ENCODE measurements around the gene CISD1.

Gene CISD1

DNA sequence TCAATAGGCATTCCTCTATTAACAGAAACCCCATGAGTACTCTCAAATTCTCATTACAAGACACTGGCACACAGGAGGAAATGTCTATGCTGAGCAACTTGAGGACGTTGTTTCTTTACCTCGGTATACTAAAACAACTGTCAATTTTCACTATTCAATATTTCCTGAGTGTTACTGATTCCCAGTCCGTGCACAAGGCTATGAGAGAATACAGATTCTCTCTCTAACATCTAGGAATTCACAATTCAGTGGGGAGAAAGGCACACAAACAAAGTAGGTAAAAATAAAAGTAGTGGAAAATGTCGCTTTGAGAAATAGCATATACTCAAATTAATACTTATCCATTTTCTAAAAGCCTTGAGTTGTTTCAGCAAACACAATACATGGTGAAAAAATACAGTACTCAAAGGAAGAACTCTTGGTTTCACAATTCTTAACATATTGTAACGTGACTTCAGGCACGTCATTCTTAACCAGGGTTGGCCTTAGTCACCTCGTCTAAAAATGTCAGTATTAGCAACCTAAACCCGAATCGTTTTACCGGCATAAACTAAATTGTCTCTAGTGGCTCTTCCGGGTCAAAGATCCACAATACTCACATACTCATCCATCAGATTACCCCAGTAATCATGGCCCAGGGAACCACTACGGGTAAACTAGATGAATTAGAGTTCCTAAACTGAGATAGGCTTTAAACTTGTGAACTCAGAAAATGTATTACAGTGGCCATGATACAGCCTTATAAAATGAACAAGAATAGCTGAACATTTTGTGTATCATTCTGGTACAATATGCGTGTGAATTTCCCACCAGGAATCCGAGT is 2.7 kb upstream of the CISD1 start:
- no peak for DNase-seq

DNA sequence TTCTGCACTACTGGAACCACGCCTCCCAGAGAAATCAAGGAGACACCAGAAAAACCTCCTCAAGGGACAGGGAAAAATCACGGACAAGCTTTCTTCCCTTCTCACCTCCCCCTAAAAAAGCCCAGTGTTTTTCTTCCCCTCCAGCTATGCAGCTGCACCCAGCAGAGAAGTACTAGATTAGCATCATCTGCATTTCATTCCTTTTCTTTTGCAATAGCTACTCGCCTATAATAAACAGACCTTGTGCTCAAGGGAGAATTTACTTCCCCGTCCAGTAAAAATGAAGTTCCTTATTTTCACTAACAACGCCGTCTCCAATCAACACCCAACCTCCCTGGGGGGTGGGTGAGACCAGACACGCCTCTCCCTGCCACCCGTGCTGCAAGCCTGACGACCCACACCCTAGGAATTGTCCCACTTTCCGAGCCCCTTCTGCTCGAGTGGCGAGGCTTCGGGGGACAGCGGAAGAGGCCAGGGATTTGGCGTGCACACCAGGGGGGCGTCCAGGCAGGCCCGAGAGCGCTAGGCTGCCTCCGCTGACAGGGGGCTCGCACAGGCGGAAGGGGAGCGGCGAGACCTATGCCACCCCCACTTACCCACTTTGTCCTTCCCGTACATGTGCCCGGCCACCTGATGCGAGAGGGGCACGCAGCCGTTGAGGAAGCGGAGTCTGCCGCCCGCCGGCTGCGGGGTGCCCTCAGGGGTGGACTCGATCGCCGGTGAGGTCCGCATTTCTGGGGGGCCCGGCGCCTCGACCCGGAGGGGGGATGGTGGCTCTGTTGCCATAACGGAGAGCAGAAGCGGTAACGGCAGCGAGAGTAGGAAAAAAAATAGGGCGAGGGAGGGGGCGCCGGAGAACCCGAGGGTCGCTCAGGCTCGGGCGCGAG is 1.9 kb upstream of the CISD1 start:
- DNase-seq = no peak

DNA sequence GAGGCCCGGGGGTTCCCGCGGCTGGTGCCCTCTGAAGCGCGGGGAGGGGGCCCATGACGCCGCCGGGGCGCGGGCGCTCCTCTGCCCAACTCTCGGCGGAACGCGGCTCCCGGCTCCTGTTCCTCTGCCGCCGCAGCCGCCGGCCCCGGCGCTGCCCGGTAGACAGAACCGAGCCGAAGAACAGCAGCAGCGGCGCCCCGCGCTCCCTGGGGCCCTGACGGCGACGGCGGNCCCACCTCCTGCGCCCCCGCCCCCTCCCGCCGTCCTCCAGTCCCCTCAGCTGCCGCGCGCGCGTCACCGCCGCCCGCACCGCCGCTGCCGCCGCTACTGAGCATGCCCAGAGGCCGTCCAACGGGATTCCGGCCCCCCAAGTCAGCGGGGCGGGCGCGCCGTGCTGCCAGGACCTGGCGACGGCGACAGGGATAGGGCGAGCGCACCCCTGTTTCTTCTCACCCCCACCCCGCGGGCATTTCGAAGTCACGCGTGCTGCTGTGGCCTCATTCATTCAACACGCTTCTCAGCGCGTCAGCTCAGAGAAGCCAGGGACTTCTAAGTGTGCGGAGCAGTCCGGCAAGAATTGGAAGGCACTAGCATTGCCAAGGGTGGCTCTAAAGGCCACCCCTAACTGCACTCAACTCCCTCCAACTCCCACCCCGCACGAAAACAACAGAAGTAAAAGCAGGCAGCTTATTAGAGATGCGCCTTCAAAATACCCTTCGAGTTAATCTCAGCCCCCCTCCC is 1.1 kb upstream of the CISD1 start, which contains the start of gene IPMK:
IPMK (minus strand) TSS at position 182 of the 741 bp plus-strand sequence. CDS start 283 bp downstream, outside the sequence.
- DNase-seq = peak in 1 of 2 experiments; percentile 64

DNA sequence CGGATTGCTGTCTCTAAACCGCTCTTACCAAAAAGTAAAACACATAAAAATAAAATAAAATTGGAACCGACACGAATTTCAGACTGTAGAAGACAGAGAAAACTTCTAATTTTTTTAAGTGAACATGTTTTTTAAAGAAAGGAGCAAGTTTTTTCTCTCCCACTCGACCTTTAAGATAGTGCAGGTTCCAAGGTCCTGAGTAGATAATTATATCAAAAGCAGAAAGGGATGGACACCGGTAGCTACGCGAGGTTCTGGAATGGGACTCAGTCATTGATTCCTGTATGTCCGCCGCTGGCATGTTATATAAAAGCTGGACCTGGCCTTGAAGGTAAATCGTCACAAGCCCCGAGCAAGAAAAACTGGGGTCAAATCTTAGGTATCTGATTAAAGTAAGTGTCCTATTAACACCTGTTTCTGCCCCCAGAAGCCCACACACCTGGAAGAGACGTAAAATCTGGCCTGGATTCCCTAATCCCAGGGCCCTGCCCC is 462 bp upstream of the CISD1 start:
- no peak for DNase-seq

DNA sequence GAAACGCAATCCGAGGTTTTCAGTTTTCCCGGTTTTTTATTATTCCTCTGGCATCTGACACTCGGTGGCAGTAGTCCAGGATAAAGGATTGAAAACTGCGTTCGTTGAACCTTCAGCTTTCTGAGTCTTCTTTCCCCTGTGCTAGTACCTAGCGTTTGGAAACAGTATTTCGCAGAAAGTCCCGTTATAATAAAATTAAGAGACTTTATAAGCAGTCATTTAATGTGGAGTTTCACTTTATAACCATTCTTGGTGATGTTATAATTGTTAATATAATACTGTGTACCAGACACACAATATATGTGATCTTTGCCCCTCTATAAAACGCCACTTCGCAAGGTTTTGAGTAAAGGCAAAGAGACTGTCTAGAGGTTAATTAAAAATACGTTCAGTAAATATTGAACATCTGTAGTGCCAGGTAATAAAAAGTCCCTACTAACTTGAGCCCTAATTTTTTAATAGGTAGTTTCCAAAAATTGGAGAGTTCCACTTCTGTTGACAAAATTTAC is 874 bp downstream of the CISD1 start:
- no peak for DNase-seq

DNA sequence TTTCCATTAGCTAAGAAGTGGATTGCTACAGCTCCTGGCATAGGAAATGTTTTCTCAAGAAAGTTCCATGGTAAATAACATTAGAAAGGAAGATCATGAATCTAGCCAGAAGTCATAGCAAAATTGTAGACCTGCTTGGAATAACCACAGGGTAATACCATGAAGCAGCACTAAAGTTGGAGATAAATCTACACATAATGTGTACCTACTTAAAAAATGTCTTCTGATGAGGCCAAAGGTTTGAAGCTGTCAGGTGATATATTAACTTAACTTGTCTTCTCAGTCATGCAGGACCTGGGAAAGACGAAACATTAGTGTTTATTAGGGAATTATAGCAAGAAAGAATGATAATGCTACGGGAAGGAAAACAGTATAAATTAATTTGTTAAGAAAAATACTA is 6.3 kb downstream of the CISD1 start:
- DNase-seq = no peak

DNA sequence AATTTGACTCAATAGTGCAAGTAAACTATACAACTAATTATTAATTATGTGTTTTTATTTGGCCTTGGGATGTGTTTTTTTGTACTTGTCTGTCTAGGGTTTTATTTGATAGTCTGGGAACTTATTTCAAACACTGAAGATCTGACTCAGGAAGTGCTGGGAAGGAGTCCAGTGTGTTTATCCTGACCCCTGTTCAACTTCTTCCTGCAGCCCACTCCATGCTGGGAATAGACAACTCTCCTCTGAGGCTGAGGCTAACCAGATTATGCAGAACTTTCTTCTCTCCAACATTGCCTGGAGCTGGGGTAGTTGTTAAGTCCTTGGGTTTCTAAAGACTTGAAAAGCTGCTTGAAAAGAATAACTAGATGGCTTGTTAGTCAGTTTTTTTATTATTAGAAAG is 6.9 kb downstream of the CISD1 start:
- no peak for DNase-seq

DNA sequence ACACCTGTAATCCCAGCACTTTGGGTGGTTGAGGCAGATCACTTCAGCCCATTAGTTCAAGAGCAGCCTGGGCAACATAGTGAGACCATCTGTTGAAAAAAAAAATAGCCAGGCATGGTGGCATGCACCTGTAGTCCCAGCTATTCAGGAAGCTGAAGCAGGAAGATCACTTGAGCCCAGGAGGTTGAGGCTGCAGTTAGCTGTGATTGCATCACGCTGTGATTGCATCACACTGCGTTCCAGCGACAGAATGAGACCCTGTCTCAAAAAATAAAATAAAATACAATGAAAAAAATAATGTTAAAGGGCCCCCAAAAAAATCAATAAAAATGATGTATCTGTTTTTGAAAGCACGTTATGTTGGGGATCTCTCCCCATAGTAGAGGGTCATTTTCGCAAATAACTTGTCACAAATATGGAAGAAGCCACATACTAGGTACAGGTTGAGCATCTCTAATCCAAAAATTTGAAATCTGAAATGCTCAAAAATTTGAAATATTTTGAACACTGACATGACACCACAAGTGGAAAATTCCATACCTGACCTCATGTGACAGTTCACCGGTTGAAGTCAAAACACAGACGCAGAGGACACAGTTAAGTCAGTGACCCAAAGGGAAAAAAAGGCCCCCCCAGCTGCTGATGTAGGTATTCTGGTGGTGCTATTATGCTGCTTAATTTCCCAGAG is 9.5 kb downstream of the CISD1 start:
- no peak for DNase-seq

DNA sequence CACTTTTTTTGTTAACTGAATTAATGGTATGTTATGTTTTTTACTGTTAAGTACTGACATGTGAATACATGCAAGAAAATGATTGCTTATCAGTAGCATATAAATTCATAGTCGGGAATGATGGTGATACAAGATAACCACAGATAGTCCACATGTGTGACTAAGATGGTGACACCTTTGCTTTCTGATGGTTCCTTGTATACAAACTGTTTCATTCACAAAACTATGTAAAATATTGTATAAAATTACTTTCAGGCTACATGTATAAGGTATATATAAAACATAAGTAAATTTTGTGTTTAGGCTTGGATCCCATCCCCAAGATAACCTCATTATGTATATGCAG is 10.0 kb downstream of the CISD1 start:
- no peak for DNase-seq

DNA sequence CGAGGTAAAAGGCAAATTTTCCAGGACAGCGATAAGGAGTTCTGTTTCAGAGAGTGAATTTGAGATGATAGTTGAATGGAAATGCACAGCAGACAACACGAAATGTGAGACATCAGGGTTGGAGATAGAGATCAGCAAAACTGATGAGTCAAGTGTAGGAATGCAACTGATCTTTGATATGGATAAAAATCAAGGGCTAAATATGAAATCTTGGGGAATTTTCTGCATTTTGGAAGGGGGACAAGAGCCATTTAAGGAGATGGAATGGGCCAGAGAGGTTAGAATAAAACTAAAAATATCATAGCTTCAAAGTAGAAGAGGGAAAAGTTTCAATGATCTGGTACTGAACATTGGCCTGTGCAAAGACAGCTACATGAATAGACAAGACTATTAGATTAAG is 11.5 kb downstream of the CISD1 start:
- no peak for DNase-seq

DNA sequence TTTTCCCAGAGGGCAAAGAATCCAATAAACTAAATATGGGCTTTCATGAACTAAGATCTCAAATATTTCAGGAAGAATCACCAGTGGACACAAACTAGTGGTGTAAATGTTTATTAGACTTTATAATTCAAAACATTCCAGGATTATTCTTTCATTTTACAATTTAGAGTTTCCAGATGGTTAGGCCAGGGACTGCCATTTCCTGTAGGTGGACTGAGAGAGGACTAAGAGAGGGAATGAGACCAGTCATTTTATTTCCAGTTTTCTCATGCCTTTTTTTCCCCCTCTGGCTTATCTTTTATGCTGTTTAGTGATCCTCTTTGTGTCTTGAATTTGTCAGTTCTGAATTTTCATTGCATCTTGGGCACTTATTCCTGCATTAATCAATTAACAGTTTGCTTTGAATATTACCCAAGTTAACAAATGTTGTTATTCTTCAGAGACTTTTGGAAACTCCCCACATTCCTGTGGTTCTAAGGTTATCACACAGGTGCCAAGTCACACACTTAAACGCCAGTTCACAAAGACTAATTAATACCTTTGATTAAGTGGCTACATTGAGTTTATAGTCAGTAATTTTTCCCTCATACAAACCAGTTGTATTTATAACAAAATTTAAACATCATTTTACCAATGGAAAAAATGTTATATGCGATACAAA is 12.3 kb downstream of the CISD1 start:
- DNase-seq = no peak

DNA sequence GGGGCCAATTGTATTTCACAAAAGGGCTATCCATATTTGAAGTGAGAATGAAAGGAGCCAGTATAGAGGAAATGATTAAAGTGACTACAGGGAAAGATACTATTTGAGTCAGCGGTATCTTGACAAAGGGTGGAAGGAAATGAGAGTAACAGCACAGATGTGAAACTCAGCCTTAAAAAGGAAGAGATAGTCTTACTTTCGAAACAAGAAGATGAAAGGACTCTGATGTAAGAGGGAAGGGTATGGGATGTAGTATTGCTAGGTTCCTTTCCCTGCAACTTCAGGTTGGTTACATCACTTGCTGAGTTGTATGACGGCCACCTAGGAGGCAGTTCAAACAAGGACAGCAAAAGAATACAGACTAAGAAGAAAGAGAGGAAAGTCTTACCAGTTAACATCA is 13.7 kb downstream of the CISD1 start:
- DNase-seq = no peak

DNA sequence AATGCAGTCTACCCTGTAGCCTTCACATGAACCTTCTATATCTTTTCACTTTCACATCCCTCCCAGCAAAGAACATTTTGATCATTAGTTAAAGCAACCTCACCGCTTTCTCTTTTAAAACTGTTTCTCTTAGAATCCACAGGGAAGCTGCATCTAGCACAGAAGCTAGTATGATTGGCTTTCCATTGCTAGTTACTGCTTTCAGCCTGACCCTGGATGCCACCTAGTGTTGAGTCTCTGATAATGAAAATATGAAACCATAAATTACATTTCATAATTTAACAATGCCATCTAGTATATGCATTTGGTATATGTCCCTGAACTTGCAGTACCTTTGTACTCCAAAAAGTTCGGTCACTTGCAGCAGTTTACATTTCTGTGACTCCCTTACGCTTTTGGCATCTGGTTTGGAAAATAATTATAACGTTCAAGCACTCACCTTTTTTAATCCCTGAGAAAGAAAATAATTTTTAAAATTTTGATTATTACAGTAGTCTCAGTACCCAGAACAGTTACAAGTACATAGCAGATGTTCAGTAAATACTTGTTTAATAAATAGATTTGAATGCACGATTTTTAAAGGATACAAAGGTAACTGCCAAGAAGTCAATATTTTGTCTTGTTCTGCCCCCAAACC is 22.7 kb downstream of the CISD1 start:
- peak in 1 of 2 experiments; percentile 1 for DNase-seq

DNA sequence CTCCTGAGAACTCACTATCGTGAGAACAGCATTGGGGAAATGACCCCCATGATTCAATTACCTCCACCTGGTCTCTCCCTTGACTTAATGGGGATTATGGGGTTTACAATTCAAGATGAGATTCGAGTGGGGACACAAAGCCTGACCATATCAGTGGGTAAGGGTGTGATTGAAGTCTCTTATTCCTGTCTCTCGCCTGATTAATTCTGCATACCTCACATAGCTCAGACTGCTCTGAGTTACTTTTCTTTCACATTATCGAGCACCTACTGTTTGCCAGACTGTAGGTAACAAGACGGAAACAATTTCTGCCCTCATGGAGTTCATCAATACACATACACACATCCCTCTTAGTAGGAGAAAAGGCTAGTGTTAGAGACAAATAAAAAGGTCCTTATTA is 25.0 kb downstream of the CISD1 start:
- no peak for DNase-seq

DNA sequence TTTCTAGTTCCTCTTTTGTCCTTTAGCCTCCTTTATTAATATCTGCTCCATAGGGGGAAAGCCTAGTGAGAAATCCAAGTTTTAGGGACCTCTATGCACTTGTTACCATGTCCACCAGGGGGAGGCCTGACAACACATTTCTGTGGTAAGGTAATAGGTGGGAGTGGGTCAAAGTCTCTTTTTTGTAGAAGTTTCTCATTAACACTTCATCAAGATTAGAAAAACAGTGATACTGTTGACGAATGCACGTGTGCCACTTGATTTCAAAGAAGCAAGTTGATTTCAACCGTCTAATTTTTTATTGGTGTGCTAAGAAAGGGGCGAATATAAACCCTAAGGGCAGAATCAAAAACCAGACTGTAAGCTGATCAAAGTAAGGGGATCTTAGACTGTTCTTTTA is 30.6 kb downstream of the CISD1 start:
- no peak for DNase-seq

DNA sequence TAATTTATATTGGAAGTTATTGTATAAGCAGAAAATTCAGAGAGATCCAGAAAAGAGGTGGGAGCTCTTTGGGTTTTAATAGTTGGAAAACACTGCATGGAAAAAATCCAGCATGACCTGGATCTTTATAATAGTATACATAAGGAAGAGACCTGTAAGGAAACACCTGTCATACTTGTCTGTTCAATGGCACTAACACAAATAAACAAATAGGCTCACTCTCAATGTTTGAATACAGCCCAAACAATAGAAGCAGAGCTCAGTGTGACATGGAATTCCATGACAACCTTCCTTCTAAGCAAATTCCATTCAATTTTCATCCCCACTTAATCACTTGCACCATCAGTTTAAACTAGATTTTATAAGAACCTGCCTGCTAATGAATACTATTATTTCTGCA is 31.7 kb downstream of the CISD1 start:
- DNase-seq = no peak

DNA sequence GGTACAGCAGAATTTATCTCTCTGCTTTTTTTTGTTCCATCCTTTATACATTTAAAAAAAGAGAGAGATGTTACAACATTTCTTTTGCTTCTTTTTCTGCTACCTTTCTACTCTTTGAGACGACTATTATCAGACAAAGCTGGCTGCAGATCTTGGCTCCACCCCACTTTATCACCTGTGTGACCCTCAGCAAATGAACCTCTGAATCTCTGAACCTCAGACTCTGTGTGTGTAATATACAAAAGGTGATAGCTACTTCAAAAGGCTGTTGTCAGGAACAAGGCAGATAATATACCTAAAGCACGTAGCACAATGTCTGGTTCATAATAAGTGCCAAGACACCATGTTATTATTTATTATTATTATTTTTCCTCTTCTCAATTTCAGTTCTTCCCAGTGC is 33.3 kb downstream of the CISD1 start:
- DNase-seq = no peak

DNA sequence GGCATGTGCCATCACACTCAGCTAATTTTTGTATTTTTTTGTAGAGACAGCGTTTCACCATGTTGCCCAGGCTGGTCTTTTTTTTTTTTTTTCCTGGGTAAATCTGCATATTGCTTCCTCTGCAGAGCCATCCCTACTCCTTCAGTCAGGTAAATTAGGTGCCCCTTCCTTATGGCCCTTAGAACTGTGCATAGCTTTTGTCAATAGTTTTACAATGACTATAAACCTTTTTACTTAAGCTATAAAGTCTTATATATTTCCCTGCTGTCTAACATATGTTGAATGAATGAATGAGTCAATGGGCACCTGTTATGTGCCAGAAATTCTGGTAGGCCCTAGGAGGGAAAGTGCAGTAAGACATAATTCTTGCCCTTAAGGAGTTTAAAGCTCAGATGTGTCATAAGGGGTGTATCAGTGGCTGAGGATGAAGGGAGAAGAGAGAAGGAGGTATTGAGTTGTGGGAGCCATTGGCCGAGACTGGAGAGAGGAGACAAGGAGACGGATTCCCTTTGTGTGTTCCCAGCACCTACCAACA is 35.2 kb downstream of the CISD1 start:
- no peak for DNase-seq

DNA sequence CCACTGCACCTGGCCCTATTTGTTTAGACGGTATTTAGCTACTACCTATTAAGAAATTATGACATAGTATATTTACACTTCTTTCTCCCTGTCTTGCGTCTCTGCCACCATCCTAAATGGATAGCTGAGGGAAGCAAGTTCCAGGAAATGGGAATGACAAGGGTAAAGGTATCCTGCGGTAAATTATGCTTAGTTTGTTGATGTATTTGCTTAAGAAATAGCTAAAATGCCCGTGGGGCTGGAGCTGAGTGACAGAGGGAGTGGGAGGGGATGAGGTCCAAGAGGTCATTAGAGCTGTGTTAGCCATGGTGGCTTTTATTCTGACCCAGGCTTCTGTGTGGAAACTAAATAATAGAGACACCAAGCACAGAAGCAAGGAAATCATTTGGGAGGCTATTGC is 36.9 kb downstream of the CISD1 start:
- DNase-seq = no peak

DNA sequence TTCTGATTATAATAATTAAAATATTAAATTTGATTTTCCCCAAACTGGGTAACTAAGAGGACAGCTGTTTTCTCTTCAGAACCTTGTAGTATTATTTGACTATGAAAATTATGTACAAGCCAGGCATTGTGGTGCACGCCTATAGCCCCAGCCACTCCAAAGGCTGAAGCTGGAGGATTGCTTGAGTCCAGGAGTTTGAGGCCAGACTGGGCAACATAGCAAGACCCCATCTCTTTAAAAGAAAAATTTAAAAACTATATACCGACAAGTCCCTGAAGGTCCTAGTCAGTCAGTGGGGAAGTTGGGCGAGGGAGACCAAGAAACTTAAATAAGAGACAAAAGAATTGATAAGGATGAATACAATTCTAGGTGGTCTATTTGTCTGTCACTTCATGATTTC is 38.7 kb downstream of the CISD1 start:
- no peak for DNase-seq

DNA sequence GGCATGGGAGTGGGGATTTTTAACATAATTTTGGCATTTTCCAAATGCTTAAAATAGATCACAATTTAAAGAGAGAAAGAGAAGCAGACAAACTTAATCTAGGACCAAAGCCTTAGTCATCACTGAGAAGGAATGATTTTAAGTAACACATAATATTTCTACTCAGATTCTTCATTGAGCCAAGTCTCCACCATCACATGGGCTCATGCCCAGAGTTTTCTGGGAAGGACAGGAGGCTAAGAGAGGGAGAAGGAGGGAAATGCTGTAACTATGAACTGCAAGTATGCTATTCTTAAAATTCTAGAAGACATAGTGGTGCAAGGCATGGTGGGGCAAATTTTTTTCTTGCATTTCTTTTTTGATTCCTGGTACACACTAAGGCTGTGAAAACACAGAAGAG is 42.1 kb downstream of the CISD1 start:
- DNase-seq = no peak
